ENCODE results near the gene FAM53A.

DNA sequence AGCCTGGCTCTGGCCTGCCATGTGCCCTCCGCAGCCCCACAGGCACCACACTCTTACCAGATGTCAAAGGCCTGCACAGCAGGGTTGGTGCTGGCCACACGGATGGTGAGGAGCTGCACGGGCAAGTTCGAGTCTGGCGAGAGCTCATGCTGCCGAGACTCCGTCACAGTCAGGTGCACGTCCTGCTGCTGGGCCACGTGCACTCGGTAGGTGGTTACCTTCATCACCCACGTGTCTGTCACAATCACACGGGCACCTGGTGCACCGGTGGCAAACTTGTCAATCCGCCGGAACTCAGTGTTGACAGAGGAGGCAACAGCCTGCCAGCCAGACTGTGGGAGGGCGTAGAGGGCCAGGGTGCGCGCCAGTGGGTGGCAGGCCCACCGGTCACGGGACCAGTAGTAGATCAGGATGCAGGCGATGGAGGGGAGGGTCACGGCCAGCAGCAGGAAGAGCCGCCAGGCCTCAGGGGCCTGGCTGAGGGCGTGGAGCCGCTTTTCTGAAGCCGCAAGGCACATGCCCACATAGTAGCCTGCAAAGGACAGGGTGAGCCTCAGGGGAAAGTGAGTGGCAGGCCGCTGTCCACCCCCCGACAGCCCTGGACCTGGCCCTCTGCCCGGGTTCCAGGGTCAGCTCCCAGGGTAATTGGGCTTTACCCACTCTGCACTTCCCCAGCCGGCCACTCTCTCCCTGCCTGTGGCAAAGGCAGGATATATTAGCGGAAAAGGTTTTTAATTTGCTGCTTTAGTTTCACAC lies 34.2 kb upstream of the FAM53A start:
- no peak for TF ChIP-seq POLR2A (IDR thresholded peaks at IDR 0.05; ENCODE audit: low read length)
- TF ChIP-seq GATA1 (IDR thresholded peaks at IDR 0.05; ENCODE audit: low read depth, low read length) = no peak

All from erythroblast (primary cell).